NCI-H460 (cell line): ENCODE results near the gene GPR68. TPM values are rescaled to one million over a fixed set of nuclear protein-coding genes. Genes with fewer than 3 reads are reported as not detected.
"Not testable (repeated sequence)": the region's sequence is repeated elsewhere in the genome, so short reads cannot be mapped to it uniquely, and the experiment has no call there.

Source experiments
- DNase-seq: peaks from one replicate; pipeline ENCODE4 v3.0.0-alpha.2; 2016; ENCODE audit warnings: low read depth; ENCODE audit errors: extremely low read depth
- total RNA-seq: library from RNA; depleted of rRNA; stranded (reverse); fragments of >200 nt; shearing (Covaris generic); gene quantifications from 2 replicates; pipeline ENCODE4 v1.2.3, GENCODE V29; 2014

GPR68 gene
- total RNA-seq, 1 experiment from 2014 or later = not detected

DNA sequence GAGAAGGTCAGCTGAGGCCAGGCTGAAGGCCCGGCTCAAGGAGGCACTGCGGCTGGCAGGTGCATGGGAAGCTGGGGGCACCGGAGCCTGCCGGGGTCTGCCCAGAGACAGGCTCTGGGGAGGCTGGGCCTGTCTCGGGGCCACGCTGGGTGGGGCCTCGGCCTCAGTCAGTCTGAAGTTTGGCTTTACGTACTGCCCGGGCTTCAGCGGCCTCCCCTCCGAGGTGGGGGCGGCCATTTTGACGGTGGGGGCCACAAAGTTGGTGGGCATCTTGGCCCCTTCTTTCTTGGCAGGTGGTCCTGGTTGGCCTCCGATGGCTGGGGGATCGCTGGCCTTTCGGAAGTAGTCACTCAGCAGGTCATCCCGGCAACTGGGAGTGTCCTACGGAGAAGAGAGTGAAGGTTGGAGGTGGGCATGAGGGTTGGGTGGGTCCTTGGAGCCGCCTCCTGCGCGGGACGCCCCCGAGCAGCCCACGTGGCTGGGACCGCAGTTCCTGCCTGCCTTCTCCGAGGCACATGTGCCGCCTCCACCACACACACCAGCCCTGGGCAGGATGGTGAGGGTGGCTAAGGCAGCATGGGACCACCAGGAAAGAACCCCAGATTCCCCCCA, 28.9 kb upstream of the GPR68 start:
- no peak for DNase-seq

GRCh38 chr14:91272341-91273272, 28.1 kb upstream of the GPR68 start:
- DNase-seq = no peak

DNA sequence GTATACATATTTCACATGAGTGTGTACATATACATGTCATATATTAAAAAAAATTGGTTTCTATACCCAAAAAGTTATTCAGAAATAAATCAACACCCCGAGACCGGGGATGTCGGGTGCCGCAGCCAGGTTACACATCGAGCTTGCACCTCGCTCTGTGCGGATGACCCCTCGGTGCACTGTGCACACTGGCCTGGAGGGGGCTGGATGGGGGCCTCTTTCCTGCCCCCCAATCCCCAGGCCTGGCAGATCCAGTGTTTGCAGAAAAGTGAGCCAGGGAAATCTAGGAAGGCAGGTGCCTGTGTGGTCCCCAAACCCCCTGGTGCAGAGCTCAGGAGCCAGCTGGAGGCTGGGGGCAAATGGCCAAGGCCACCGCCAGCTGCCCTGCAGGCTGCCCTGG, 27.1 kb upstream of the GPR68 start:
- no peak for DNase-seq

DNA sequence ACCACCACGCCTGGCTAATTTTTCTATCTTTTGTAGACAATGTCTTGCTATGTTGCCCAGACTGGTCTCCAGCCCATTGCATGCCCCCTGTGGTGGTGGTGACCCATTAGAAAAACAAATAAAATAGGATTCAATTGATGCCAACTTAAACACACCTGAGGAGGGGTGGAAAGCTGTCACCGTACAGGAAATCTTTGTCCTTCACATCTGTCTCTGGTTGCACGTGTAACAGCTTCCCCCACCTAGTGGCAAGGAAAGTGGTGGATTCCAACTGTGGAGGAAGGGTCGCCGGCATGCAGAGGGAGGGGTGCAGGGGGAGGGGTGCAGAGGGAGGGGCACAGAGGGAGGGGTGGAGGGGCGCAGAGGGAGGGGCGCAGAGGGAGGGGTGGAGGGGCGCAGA, 26.1 kb upstream of the GPR68 start:
- DNase-seq = no peak

DNA sequence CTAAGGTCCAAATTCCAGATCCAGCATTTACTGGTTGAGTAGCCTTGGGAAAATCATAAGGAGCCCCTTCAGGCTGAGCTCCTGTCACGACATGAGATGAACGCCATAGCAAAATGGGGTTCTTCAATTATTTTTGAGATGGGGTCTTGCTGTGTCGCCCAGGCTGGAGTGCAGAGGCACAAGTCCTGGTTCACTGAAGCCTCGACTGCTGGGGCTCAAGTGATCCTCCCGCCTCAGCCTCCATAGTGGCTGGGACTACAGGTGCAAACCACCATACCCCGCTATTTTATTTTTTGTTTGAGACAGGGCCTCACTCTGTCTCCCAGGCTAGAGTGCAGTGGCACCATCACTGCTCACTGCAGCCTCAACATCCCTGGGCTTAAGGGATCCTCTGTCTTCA, 25.7 kb upstream of the GPR68 start:
- no peak for DNase-seq

DNA sequence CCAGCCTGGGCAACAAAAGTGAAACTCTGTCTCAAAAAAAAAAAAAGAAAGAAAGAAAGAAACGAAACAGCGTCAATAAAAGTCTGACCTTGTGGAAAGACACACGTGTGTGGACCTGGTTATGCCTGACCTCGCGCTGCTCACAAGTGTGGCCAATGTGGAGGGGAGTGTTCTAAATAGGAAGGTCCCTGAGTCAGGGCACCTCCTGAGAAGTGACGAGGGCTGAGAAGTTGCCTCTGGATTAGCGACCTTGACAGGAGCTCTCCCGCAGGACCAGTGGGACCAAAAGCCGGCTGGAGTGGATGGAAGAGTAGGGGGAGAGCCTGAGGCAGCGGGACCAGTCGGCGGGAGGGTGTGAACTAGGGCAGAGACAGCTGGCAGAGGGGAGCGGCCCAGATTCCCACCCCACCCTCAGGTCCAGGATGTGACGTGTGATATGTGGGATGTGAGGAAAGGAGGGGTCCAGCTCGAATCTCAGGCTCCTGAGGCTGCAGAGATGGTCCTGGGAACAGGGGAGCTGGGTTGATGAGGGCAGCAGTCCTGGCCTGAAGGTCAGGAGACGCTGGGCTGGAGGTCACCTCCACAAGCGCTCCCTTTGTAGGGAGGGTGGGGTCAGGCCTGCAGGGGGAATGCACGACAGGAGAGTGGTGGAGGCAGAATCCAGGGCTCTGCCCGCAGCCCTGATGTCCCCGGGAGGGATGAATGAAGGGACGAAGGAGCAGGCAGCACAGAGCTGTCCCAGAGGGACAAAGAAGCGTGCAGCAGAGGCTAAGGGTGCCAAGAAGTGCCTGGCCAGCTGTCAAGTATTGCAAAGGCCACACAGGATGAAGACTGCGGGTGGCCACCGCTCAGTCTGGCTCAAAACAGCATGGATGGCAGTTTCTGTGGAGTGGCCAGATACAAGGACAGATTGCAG, 24.8 kb upstream of the GPR68 start:
- no peak for DNase-seq

- DNase-seq = no peak
These were observed 23.5 kb upstream of the GPR68 start for GRCh38 chr14:91267965-91268437.

GRCh38 chr14:91266276-91266675, 21.8 kb upstream of the GPR68 start:
- DNase-seq = not testable (repeated sequence)

DNA sequence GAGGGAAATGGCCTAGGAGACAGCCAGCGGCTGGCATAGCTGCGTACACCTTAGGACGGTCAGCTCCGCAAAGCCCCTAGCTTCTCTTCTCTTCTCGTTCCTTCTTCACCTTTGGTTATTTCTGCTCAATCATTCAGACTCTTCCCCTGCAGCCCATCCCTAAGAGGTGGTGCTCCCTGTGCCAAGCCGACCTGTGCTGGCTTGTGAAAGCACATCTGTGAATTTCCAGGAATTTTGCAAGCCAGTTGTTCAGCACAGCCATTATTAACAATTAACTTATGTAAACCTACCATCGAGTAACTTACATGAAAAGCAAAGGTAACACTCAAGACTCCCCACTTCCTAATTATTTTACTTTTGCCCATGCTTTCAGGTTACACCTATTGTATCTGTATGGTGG, 20.9 kb upstream of the GPR68 start:
- no peak for DNase-seq

DNA sequence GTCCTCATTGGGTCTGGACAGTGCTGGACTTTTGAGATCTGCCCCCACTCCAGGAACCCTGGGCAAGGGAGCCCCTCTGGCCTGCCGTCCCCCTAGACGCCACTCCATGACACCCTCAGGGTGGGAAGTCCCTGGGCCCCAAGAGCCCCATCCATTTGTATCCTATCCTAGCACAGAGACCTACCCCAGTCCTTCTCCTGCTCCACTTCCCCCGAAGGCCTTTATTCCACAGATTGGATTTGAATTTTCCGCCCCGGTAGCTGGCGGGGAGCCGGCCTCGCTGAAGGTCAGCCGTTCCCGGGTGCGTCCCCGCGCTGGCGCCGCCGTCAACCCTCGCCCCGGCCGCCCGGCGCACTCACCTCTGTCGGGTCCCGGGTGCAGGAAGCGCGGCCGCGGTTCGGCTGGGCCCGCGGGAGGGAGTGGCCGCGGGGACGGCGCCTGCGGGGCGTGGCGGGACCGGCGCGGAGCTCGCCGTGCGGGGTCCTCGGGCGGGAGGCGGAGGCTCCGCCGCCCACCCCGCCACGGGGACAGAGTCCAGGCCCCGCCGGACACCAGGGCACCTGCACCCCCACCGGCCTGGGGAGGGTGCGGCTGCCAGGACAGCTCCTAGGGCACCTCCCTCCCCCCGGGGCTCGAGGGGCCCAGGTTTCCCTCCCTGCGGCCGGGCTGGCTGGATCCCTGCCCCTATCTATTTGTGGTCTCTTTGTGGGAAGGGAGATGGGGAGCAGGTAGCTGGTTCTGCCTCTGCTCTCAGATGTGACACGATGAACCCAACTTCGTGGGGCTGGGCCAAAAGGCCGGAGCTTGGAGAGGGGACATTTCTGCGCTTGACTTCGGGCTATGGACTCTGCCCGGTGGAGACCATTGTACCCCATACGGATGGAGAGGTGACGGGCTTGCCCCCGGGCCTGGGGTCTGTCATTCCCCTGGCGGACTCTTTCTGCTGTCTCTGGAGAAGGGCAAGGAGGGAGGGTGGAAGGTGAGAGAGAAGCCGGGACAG, 19.9 kb upstream of the GPR68 start:
- DNase-seq = no peak

DNA sequence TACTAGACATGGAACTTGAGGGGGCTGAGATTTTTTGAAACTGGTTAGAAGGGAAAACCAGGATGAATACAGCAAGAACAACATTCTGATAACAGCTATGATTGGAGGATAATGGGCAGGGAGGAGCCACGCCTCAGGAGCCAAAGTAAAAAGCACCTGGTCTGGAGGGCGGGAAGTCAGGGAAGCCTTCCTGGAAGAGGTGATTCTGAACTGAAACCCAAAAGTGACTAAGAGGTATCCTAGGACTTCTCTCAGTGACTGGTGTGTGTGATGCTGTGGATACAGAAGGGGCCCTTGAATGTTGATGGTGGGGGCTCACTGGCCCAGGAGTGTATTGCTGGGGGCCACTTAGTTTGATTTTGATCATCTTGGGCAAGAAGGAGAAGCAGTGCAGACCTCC, 18.8 kb upstream of the GPR68 start:
- no peak for DNase-seq

GRCh38 chr14:91261986-91262549, 17.6 kb upstream of the GPR68 start:
- DNase-seq = no peak

GRCh38 chr14:91261115-91261514, 16.6 kb upstream of the GPR68 start:
- DNase-seq = no peak

- no peak for DNase-seq
These were observed 14.4 kb upstream of the GPR68 start for GRCh38 chr14:91258876-91259275.

GRCh38 chr14:91258011-91258618, 13.6 kb upstream of the GPR68 start:
- no peak for DNase-seq

DNA sequence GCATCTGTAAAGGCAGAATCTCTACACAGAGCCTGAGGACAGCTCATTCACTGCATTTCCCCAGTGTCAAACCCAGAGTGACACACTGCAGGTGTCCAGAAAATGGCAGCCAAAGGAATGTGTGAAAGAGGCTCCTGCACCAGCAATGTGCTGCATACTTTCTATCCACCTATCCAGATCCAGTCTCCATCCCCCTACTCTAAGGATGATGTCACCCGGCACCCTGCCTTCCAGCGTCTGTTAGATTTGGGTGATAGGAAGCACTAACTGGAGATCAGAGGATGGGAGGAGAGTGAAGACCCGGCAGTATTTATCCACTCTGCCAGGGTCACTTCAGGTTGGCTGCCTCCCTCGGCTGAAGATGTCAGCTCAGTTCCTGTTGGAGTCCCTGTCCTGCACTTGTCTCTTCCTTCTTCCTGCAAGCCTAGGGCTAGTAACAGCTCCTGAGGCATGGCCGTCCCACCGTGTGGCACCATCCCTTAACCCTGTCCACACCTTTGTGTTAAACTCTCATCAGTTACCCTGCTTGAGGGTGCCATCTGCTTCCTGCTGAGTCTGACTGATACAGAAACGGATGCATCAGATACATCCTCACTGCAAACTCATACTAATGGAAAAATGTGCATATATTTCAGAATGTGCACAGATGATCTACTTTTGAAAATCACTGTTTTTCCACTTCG, 13.0 kb upstream of the GPR68 start:
- no peak for DNase-seq

DNA sequence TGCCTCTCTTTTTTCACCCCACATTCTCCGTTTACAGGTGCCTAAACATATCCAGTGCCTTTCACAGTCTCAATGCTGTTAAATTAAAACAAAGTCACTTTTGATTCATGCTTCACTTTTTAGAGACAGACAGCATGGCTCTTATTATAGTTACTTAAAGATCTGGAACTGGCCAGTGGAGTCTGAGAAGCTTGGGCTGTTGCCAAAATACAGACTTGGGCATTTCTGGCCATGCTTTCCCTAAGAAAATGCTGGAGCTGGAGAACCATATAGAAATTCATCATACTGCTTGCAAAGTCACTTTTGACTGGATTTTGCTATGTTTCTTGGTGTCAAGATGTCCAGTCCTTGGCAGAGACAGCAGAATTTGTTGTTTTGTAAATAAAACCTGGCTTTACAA, 12.2 kb upstream of the GPR68 start:
- DNase-seq = no peak

DNA sequence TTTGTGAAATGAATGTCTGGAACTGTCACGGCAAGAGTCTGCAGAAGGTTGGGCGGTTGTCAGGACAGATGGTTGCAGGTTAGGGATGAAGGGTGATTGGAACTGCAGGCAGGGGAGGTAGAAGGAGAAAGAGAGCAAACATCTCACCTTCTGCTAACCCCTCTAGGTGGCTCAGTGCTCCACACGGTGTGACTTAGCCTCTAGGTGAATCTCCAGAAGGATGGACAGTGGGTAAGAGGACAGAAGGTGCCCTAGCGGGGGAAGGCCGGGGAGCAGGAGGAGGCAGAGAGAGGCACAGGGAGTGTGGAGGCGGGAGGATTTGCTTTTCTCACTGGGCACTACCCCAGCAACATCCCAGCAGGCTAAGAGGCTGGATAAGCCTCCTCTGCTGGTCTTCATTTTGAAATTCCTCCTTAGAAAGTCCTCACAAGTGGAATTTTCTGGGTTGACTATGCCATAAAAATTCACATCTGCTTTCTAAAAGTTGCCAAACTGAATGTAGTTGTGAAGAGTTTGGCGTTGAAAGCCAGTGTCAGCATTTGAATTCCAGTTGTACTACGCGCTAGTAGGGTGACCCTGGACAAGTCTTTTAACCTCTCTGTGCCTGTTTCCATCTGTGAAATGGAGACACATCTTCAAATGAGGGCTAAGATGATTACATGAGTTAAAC, 10.7 kb upstream of the GPR68 start:
- no peak for DNase-seq
